ENCODE measurements around the gene PRDM1. TPM values are rescaled to one million over a fixed set of nuclear protein-coding genes. Genes with fewer than 3 reads are reported as not detected.

PRDM1 gene
- 0.87 and 1.4 TPM in 2 replicates for total RNA-seq

GRCh38 chr6:106085984-106086813 is at the start of gene PRDM1:
Gene PRDM1, plus strand, starts transcription at chr6:106086336. Its CDS starts 218 bp downstream, at chr6:106086554.
- peak; percentile 68 for DNase-seq (ENCODE audit: low read depth)

- peak; percentile 26 for DNase-seq (ENCODE audit: low read depth)
Observed at GRCh38 chr6:106037060-106037459, 49.1 kb upstream of the PRDM1 start.

GRCh38 chr6:106039897-106040592 is 46.1 kb upstream of the PRDM1 start:
- peak; percentile 10 for DNase-seq (ENCODE audit: low read depth)

GRCh38 chr6:106044151-106044550 is 42.0 kb upstream of the PRDM1 start:
- peak; percentile 58 for DNase-seq (ENCODE audit: low read depth)

- no peak for DNase-seq (ENCODE audit: low read depth)
Observed at GRCh38 chr6:106045077-106045476, 41.1 kb upstream of the PRDM1 start.

- no peak for DNase-seq (ENCODE audit: low read depth)
Observed at GRCh38 chr6:106046116-106046853, 39.9 kb upstream of the PRDM1 start.

GRCh38 chr6:106046854-106047200 is 39.3 kb upstream of the PRDM1 start:
- no peak for DNase-seq (ENCODE audit: low read depth)

- no peak for DNase-seq (ENCODE audit: low read depth)
Observed at GRCh38 chr6:106048336-106048735, 37.8 kb upstream of the PRDM1 start.

GRCh38 chr6:106050538-106050937 is 35.6 kb upstream of the PRDM1 start:
- DNase-seq (ENCODE audit: low read depth), result no peak

- DNase-seq (ENCODE audit: low read depth), result peak; percentile 25
Observed at GRCh38 chr6:106051226-106051625, 34.9 kb upstream of the PRDM1 start.

- peak; percentile 38 for DNase-seq (ENCODE audit: low read depth)
Observed at GRCh38 chr6:106053484-106054205, 32.5 kb upstream of the PRDM1 start.

- DNase-seq (ENCODE audit: low read depth), result peak; percentile 13
Observed at GRCh38 chr6:106055489-106055888, 30.6 kb upstream of the PRDM1 start.

- DNase-seq (ENCODE audit: low read depth), result no peak
Observed at GRCh38 chr6:106056060-106056745, 29.9 kb upstream of the PRDM1 start.

GRCh38 chr6:106056746-106057390 is 29.3 kb upstream of the PRDM1 start:
- no peak for DNase-seq (ENCODE audit: low read depth)

GRCh38 chr6:106059331-106059730 is 26.8 kb upstream of the PRDM1 start:
- no peak for DNase-seq (ENCODE audit: low read depth)

GRCh38 chr6:106060167-106060566 is 26.0 kb upstream of the PRDM1 start:
- DNase-seq (ENCODE audit: low read depth), result no peak

- DNase-seq (ENCODE audit: low read depth), result no peak
Observed at GRCh38 chr6:106063448-106063850, 22.7 kb upstream of the PRDM1 start.

- no peak for DNase-seq (ENCODE audit: low read depth)
Observed at GRCh38 chr6:106064142-106064541, 22.0 kb upstream of the PRDM1 start.

GRCh38 chr6:106064756-106065155 is 21.4 kb upstream of the PRDM1 start:
- no peak for DNase-seq (ENCODE audit: low read depth)

GRCh38 chr6:106066989-106067388 is 19.1 kb upstream of the PRDM1 start:
- no peak for DNase-seq (ENCODE audit: low read depth)

GRCh38 chr6:106069478-106069877 is 16.7 kb upstream of the PRDM1 start:
- peak; percentile 82 for DNase-seq (ENCODE audit: low read depth)

Data from renal cortical epithelial cell (primary cell).